K562 (cell line): ENCODE results near the gene SEC61A1. TPM values are rescaled to one million over a fixed set of nuclear protein-coding genes. Genes with fewer than 3 reads are reported as not detected.

ENCODE experiments used
- BCL6 ChIP-seq: fragments of 250-450 bp; sonication (Bioruptor Pico); IDR thresholded peaks from 2 replicates; pipeline ENCODE4 v1.4.0; 2020
- BHLHE40 ChIP-seq: IDR thresholded peaks from 2 replicates; pipeline ENCODE4 v1.6.1; 2011; ENCODE audit warnings: low read length, improper control_type of control experiment
- FOXM1 ChIP-seq, 2 experiments: fragments of 450-650 bp in 1 of 2; sonication (generic) in 1 of 2; formaldehyde crosslinking in 1 of 2; IDR thresholded peaks; 2 replicates each; pipeline versions ENCODE4 v1.6.1 to v1.9.0; 2017 to 2022; ENCODE audit warnings: low read depth in 2 of 2, mild to moderate bottlenecking in 2 of 2, missing genetic modification reagents in 1 of 2, moderate library complexity in 1 of 2
- HSF4 ChIP-seq: fragments of 250-450 bp; sonication (Bioruptor Pico); IDR thresholded peaks from 2 replicates; pipeline ENCODE4 v2.1.2; 2022; ENCODE audit warnings: mild to moderate bottlenecking, moderate library complexity, borderline replicate concordance
- MAFG ChIP-seq: fragments of 450-650 bp; conservative IDR thresholded peaks from 2 replicates; pipeline ENCODE4 v1.6.1; 2016; ENCODE audit warnings: missing genetic modification characterization, missing compliant biosample characterization
- MTF1 ChIP-seq: fragments of 250-450 bp; sonication (Bioruptor Pico); IDR thresholded peaks from 2 replicates; pipeline ENCODE4 v1.9.0; 2021; ENCODE audit warnings: moderate library complexity, mild to moderate bottlenecking, inconsistent platforms, borderline replicate concordance
- NCOR1 ChIP-seq: fragments of 450-650 bp; IDR thresholded peaks from 2 replicates; pipeline ENCODE4 v1.6.1; 2016; ENCODE audit warnings: mild to moderate bottlenecking, moderate library complexity
- PCBP1 ChIP-seq: fragments of 200-400 bp; formaldehyde crosslinking; IDR thresholded peaks from 2 replicates; pipeline ENCODE4 v1.6.1; 2018; ENCODE audit warnings: mild to moderate bottlenecking, low read depth, low read length; ENCODE audit not compliant: poor library complexity, severe bottlenecking
- PHTF2 ChIP-seq: fragments of 250-450 bp; sonication (Bioruptor Pico); IDR thresholded peaks from 2 replicates; pipeline ENCODE4 v1.5.0; 2021; ENCODE audit warnings: mild to moderate bottlenecking
- SRSF1 ChIP-seq: fragments of 200-400 bp; formaldehyde crosslinking; IDR thresholded peaks from 2 replicates; pipeline ENCODE4 v1.6.1; 2017; ENCODE audit warnings: mild to moderate bottlenecking, low read depth, low read length, moderate library complexity
- SUPT5H ChIP-seq: fragments of 450-650 bp; IDR thresholded peaks from 2 replicates; pipeline ENCODE4 v1.6.1; 2016
- U2AF1 ChIP-seq: fragments of 200-400 bp; formaldehyde crosslinking; optimal IDR thresholded peaks from 2 replicates; pipeline ENCODE3; 2017; ENCODE audit warnings: mild to moderate bottlenecking, low read depth, low read length, moderate library complexity
- XRCC4 ChIP-seq: IDR thresholded peaks from one replicate; pipeline ENCODE4 v1.6.1; 2011; ENCODE audit not compliant: insufficient read depth, insufficient read length; ENCODE audit errors: extremely low read depth
- ZBTB8A ChIP-seq: fragments of 450-650 bp; IDR thresholded peaks from 2 replicates; pipeline ENCODE4 v1.6.1; 2018; ENCODE audit warnings: mild to moderate bottlenecking, moderate library complexity; ENCODE audit not compliant: partially characterized antibody
- ZFP30 ChIP-seq: fragments of 250-450 bp; sonication (Bioruptor Pico); IDR thresholded peaks from 2 replicates; pipeline ENCODE4 v1.8.0; 2022; ENCODE audit warnings: moderate library complexity, mild to moderate bottlenecking, inconsistent platforms, borderline replicate concordance
- ZKSCAN3 ChIP-seq: fragments of 250-450 bp; sonication (Bioruptor Pico); IDR thresholded peaks from 2 replicates; pipeline ENCODE4 v1.4.0; 2020
- ZNF12 ChIP-seq: sonication (generic); formaldehyde crosslinking; IDR thresholded peaks from 2 replicates; pipeline ENCODE4 v1.4.0; 2020; ENCODE audit warnings: mild to moderate bottlenecking, missing genetic modification reagents
- ZNF124 ChIP-seq: sonication (generic); formaldehyde crosslinking; IDR thresholded peaks from 2 replicates; pipeline ENCODE4 v1.8.1; 2022; ENCODE audit warnings: missing genetic modification reagents
- polyA plus RNA-seq, 8 experiments: library from polyadenylated mRNA; depleted of rRNA in 4 of 8; stranded (reverse) in 5 of 8; unstranded in 3 of 8; fragments of >200 nt; fragmentation: Nextera tagmentation in 2 of 8; fragmentation: Illumina TruSeq in 1 of 8; extraction: Ambion mirVana in 2 of 8; extraction: Trizol in 1 of 8; gene quantifications; 2 replicates each; pipeline versions ENCODE4 v1.2.1 to v1.2.3, GENCODE V29; 2011 to 2014; ENCODE audit warnings: inconsistent platforms in 1 of 8, missing spikeins in 1 of 8
- total RNA-seq, 7 experiments: library from RNA; depleted of rRNA in 6 of 7; stranded (reverse); fragments of >200 nt in 6 of 7; fragmentation: Illumina TruSeq in 2 of 7; extraction: Trizol in 2 of 7; gene quantifications; 2 replicates each; pipeline versions ENCODE4 v1.2.1 to v1.2.3, GENCODE V29; 2011 to 2021; ENCODE audit warnings: low replicate concordance in 1 of 7
- TF ChIP-seq, protein P1 (sequence below): fragments of 250-450 bp; sonication (Bioruptor Pico); IDR thresholded peaks from 2 replicates; pipeline ENCODE4 v1.5.1; 2021; ENCODE audit warnings: mild to moderate bottlenecking
- TF ChIP-seq, protein P2 (sequence below): sonication (generic); formaldehyde crosslinking; IDR thresholded peaks from 2 replicates; pipeline ENCODE4 v1.8.0; 2022; ENCODE audit warnings: missing genetic modification reagents, mild to moderate bottlenecking, borderline replicate concordance
- TF ChIP-seq, protein P3 (sequence below), 2 experiments: fragments of 450-650 bp in 1 of 2; sonication (generic) in 1 of 2; formaldehyde crosslinking in 1 of 2; IDR thresholded peaks in 1 of 2; conservative IDR thresholded peaks in 1 of 2; 2 replicates each; pipeline versions ENCODE4 v1.6.1 to v1.8.1; 2016 to 2023; ENCODE audit warnings: mild to moderate bottlenecking in 2 of 2, moderate library complexity in 2 of 2, inconsistent platforms in 1 of 2, missing genetic modification reagents in 1 of 2
- TF ChIP-seq, protein P4 (sequence below): fragments of 450-650 bp; IDR thresholded peaks from 2 replicates; pipeline ENCODE4 v1.6.1; 2016; ENCODE audit warnings: low read depth, mild to moderate bottlenecking, moderate library complexity
- TF ChIP-seq, protein P5 (sequence below): fragments of 450-650 bp; IDR thresholded peaks from 2 replicates; pipeline ENCODE4 v1.6.1; 2016; ENCODE audit warnings: missing biosample characterization, missing genetic modification characterization

SEC61A1 gene
- total and polyA plus RNA-seq, 9 of the 15 experiments (the other 6 are each of a cell fraction or from before 2014, with no cell fraction given): 1.9 to 140 (median 79.1) TPM

DNA sequence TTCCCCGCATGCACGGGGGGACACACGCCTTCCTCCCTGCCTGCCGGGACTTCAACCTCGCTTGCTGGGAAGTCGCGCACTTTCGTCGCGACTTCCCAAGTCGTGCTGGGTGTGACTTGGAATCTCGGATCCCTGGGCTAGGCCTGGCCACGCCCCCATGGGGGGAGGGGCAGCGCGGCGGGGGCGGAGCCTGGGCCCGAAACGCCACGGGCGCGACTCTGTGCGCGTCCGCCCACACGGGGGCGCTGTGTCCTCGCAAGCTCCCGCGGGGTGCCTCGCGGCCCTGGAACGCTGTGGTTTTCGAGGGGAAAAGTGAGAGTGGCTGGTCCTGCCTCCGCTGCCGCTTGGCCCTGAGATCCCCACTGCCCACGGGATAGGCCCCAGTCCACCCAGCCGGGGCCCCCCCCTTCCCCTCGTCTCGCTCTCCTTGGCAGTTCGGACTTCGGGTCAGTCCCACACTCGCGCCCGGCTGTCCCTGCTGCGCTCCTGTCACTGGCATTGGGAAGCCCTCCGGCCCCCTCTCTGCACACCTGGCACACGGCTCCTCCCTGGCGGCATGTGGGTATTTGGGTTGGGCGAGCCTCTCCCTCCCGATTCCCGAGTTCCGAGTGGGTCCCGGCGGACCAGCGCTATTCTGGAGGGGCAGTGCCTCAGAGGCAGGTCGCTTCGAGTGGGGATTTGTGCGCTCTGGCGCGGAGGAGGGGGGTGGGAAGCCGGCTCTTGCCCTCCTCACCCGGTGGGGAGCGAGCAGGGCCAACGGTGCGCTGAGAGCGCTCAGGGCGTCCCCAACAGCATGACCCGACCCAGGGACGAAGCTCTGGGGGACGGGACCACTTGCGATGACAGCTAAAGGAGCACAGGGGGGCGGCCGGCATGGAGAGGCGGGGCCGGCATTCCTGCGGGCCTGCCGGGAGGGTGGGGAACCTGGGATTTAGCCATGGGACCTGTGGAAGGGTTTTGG is 23.6 kb downstream of the SEC61A1 start (continued):
- TF ChIP-seq MTF1 (CRISPR knock-in tag): no peak
- peak; percentile 88 for TF ChIP-seq U2AF1
- no peak for TF ChIP-seq HSF4
- no peak for TF ChIP-seq NCOR1
- TF ChIP-seq BHLHE40: no peak; the same call in none of the 2 replicates
- TF ChIP-seq, protein P1, sequence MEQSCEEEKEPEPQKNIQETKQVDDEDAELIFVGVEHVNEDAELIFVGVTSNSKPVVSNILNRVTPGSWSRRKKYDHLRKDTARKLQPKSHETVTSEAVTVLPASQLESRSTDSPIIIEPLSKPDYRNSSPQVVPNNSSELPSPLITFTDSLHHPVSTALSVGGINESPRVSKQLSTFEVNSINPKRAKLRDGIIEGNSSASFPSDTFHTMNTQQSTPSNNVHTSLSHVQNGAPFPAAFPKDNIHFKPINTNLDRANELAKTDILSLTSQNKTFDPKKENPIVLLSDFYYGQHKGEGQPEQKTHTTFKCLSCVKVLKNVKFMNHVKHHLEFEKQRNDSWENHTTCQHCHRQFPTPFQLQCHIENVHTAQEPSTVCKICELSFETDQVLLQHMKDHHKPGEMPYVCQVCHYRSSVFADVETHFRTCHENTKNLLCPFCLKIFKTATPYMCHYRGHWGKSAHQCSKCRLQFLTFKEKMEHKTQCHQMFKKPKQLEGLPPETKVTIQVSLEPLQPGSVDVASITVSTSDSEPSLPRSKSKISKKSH (CRISPR knock-in tag): no peak
- TF ChIP-seq SUPT5H: 0 out of 2 replicates have a peak, but pooled peaks have one; percentile 32
- TF ChIP-seq, protein P2, sequence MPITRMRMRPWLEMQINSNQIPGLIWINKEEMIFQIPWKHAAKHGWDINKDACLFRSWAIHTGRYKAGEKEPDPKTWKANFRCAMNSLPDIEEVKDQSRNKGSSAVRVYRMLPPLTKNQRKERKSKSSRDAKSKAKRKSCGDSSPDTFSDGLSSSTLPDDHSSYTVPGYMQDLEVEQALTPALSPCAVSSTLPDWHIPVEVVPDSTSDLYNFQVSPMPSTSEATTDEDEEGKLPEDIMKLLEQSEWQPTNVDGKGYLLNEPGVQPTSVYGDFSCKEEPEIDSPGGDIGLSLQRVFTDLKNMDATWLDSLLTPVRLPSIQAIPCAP (CRISPR knock-in tag): no peak
- TF ChIP-seq ZNF12 (CRISPR knock-in tag): no peak
- no peak for TF ChIP-seq ZKSCAN3 (CRISPR knock-in tag)
- TF ChIP-seq, protein P3, sequence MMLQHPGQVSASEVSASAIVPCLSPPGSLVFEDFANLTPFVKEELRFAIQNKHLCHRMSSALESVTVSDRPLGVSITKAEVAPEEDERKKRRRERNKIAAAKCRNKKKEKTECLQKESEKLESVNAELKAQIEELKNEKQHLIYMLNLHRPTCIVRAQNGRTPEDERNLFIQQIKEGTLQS (IDR thresholded peaks at IDR 0.05): no peak
- TF ChIP-seq, protein P3 (CRISPR knock-in tag; conservative IDR thresholded peaks at IDR 0.05): no peak
- TF ChIP-seq, protein P4, sequence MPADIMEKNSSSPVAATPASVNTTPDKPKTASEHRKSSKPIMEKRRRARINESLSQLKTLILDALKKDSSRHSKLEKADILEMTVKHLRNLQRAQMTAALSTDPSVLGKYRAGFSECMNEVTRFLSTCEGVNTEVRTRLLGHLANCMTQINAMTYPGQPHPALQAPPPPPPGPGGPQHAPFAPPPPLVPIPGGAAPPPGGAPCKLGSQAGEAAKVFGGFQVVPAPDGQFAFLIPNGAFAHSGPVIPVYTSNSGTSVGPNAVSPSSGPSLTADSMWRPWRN: no peak
- TF ChIP-seq PHTF2 (CRISPR knock-in tag): no peak
- no peak for TF ChIP-seq BCL6 (CRISPR knock-in tag)
- TF ChIP-seq ZNF124 (CRISPR knock-in tag): no peak
- TF ChIP-seq PCBP1: peak; percentile 17
- TF ChIP-seq ZBTB8A: no peak
- TF ChIP-seq, protein P5, sequence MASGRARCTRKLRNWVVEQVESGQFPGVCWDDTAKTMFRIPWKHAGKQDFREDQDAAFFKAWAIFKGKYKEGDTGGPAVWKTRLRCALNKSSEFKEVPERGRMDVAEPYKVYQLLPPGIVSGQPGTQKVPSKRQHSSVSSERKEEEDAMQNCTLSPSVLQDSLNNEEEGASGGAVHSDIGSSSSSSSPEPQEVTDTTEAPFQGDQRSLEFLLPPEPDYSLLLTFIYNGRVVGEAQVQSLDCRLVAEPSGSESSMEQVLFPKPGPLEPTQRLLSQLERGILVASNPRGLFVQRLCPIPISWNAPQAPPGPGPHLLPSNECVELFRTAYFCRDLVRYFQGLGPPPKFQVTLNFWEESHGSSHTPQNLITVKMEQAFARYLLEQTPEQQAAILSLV (tag): no peak
- TF ChIP-seq ZFP30 (CRISPR knock-in tag): no peak
- TF ChIP-seq SRSF1: no peak
- TF ChIP-seq MAFG (tag): no peak
- TF ChIP-seq XRCC4: no peak
- no peak for TF ChIP-seq FOXM1 (IDR thresholded peaks at IDR 0.05; ENCODE audit: low read depth)
- TF ChIP-seq FOXM1 (CRISPR knock-in tag; IDR thresholded peaks at IDR 0.05; ENCODE audit: low read depth): no peak
